ENCODE data around the gene HSPB9.

The HSPB9 gene

DNA sequence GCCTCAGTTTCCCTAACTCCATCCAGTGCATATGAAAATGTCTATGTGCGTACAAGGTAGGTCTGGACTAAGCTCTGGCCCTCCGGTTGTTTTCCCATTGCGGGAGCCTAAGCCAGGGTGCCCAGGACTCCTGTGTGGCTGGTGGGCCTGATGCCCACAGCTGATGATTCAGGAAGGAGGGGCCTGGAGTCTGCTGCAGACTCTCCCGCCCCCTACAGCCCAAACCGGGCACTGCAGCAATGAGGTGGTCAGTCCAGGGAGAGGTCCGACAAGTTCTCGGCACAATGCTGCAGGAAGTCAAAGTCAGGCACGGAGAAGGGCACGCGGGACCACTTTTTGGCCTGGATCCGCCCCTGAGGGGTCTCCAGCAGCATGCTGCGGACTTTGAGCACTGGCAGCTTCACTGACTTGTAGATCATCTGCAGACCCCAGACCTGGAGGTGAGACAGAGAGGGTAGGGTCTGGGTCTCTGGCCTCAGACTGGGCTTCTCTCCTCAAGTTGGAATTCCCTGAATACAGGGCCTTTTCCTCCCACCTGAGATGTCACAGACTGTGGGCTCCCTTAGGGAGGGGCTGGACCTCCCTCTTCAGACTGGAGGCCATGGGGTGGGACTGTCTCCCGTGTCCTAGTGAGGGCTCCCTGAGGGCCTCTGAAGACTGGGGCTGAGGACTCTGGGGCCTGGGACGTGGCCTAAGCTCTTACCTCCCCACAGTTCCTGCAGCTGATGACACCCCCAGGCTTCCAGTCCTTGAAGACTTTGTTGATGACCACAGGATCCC lies 20.9 kb upstream of the HSPB9 start:
- peak; percentile 47 for DNase-seq (ENCODE audit: low read depth)

GRCh38 chr17:42103221-42103954 lies 19.2 kb upstream of the HSPB9 start:
- no peak for DNase-seq (ENCODE audit: low read depth)

GRCh38 chr17:42104264-42104663 lies 18.3 kb upstream of the HSPB9 start:
- no peak for DNase-seq (ENCODE audit: low read depth)

- DNase-seq (ENCODE audit: low read depth), result no peak
Measured at GRCh38 chr17:42106009-42106408, 16.6 kb upstream of the HSPB9 start.

GRCh38 chr17:42107124-42107523 lies 15.5 kb upstream of the HSPB9 start:
- no peak for DNase-seq (ENCODE audit: low read depth)

DNA sequence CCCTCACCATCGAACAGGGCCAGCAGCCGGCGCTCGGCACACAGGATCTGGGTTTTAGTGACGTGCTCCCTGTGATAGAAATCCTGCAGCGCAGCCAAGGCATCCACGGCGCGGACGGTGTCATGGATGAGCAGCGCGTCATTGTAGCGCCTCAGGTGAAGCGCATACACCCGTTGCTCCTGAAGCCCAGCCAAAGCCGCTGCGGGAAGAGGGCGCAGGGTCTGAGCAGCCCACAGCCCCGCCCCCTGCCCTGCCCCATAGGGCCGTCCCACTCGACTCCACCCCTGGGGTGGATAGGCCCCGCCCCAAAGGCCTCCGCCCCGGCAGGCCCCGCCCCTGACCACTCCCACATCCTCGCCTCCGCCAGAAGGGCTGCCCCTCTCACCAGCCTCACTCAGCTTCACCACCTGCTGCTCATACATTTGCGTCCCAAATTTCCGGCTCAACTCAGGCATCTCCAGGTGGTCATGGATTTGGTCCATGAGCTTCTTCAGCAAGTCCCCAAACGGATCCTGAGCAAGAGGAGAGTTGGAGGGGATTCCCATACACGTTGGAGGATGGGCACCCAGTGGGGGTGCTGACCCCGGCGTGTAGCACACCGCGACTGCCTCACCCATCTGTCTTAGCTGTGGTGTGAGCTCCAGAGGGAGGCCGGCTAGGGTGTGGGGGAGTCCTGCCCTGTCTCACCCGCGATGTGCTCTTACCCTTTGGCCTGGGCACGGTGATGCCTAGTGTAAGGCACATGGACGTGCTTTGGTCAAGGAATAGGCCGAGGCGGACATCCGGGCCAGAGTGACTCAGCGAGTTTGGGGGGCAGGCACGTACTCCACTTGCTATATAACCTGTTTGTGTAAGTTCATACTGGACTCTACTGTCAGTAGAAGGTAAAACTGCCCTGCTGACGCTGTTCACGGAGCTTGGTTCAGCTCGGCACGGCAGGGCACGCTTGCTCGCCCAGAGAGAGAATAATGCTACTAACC lies 14.7 kb upstream of the HSPB9 start:
- DNase-seq (ENCODE audit: low read depth), result peak; percentile 81

DNA sequence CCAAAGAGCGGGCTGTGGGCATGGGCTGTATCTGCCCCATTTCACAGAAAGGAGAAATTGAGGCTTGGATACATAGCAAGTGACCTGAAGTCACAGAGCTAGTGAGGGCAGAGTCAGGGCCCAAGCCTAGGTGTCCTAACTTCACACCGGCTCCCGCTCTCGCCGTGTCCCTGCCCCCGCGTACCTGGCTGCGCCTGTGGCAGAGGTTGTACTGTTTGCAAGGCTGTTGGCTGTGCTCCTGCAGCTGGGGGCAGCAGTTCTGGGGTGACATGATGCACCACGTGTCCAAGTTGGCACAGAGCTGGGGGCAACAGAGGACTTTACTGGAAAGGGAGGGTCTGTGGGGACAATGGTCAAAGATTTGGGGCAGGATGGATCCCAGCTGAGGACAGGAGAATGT lies 13.5 kb upstream of the HSPB9 start:
- DNase-seq (ENCODE audit: low read depth), result no peak

- no peak for DNase-seq (ENCODE audit: low read depth)
Measured at GRCh38 chr17:42110301-42111264, 12.0 kb upstream of the HSPB9 start.

GRCh38 chr17:42111265-42111636 lies 11.4 kb upstream of the HSPB9 start:
- DNase-seq (ENCODE audit: low read depth), result no peak

- peak; percentile 17 for DNase-seq (ENCODE audit: low read depth)
Measured at GRCh38 chr17:42111871-42112551, 10.6 kb upstream of the HSPB9 start.

DNA sequence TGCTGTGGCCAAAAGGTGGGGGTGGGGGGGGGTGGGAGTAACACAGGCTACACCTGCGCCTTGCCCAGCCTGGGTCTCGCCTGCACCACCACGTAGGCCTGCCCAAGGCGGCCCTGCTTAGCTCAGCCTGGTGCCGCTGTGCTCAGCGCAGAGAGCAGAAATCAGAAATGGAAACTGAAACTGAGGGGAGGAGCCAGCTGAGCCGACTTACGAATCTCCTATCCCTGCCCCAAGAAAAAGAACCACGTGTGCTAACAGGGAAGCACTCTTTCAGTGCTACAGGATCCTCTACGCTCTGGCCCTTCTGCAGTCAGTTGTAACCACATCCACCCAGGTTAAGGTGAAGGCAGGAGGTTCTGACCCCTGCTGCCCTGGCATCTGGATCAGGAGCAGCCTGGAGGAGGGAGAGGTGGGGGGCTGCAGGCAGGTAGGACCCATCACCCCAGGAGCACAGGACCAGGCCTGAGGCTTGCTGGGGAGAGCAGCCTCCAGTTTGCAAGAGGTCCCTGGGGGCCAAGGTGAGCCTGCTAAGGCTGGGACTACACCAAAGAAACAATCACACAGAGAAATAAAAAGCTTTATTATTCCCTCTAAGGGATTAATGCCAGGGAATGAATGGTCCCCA lies 9.9 kb upstream of the HSPB9 start, which contains the start of gene DHX58:
Gene DHX58, minus strand, starts transcription at position 163 of the 625 bp plus-strand sequence. CDS start 822 bp downstream, outside the sequence.
- peak; percentile 49 for DNase-seq (ENCODE audit: low read depth)

- DNase-seq (ENCODE audit: low read depth), result no peak
Measured at GRCh38 chr17:42113293-42114069, 9.1 kb upstream of the HSPB9 start.

GRCh38 chr17:42114118-42114517 lies 8.5 kb upstream of the HSPB9 start:
- DNase-seq (ENCODE audit: low read depth), result no peak

GRCh38 chr17:42116705-42117396 lies 5.8 kb upstream of the HSPB9 start:
- DNase-seq (ENCODE audit: low read depth), result peak; percentile 71

DNA sequence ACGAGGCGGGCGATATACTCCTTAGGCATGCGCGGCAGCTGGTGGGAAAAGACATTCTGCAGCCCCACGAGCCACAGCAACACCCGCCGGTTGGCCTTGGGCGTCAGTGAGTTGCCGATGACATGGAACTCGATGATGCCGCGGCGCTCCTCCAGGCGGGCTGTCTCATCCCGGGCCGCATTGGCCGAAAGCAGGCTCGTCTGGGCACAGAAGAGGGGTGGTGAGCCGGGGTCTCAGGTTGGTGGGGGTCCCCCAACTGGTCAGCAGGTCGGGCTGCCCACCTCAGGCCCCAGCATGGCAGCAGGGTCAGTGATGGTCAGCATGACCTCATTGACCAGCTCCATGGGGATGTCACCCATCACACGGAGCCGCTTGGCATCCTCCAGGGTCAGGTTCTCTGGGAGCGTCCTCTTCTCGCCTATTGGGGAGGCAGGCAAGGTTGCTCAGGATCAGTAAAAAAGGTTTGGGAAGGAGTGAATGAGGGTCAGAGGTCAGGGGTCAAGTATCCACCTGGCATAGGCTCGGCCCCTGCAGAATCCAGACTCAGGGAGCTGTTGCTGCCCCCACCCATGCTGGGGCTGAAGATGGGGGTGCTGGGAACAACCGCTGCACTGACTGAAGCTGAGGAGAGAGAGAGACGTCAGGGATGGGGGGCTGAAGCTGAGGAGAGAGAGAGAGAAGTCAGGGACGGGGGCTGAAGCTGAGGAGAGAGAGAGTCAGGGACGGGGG lies 5.0 kb upstream of the HSPB9 start:
- DNase-seq (ENCODE audit: low read depth), result no peak

DNA sequence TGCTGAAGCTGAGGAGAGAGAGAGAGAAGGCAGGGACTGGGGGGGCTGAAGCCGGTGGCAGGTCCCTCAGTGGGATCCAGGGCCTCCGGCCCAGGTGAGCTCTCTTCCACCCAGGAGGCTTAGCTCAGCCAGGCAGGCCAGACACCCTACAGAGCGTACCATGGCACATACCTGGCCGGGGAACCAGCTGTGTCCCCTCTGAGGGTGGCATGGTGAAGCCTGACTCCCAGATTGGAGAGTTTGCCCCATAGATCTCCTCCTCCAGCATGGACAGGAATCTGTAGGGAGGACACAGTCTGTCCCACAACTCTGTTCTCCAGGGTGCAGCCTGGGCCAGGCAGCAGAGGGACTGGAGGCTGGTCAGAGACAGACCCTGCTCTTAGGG lies 4.5 kb upstream of the HSPB9 start:
- no peak for DNase-seq (ENCODE audit: low read depth)

DNA sequence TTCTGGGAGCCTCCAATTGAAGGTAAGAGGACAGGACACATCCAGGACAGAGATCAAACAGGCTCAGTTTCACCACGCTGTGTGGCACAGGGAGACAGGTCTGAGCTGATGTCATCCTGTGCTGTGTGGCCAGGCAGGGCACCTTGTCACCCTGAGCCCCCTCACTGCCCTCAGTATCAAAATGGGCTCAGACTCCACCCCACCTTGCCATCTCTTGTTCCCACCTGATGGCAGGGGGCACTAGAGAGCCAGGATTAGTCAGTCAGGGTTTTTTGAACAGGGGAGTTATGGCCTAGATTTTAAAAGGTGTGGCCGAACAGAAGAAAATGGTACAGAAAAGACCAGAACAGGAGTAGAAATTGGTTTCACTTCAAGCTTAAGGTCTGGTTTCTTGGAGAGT lies 4.1 kb upstream of the HSPB9 start:
- peak; percentile 17 for DNase-seq (ENCODE audit: low read depth)

DNA sequence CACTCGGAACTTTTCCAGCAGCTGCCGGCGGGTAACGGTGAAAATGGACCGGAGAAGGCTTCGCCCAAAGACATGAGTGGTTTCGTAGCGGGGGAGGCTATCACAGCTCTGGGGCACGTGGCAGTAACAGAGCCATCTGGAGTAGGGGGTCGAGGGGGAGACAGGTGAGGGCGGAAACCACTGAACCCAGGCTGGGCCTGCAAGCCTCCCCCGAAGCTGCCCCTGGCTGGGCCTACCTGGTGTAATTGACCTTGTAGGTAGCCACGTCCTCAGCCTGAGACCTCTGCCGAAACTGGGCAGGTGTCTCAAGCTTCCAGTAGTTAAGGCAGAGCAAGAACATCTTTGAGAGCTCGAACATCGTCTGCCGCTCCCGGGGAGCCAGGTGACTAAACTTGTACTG lies 3.3 kb upstream of the HSPB9 start:
- no peak for DNase-seq (ENCODE audit: low read depth)
